HepG2 (cell line): Measurements from ENCODE around the gene RAD23A. TPM values are rescaled to one million over a fixed set of nuclear protein-coding genes. Genes with fewer than 3 reads are reported as not detected.

ENCODE experiments used
- CEBPZ ChIP-seq: IDR thresholded peaks from 2 replicates; pipeline ENCODE4 v1.6.1; 2012; ENCODE audit warnings: low read length, improper control_type of control experiment
- ISL2 ChIP-seq: sonication (generic); formaldehyde crosslinking; IDR thresholded peaks from 2 replicates; pipeline ENCODE4 v1.5.0; 2020; ENCODE audit warnings: missing genetic modification reagents
- NCOA2 ChIP-seq: sonication (generic); formaldehyde crosslinking; IDR thresholded peaks from 2 replicates; pipeline ENCODE4 v1.8.0; 2022; ENCODE audit warnings: inconsistent platforms
- NFE2L1 ChIP-seq: sonication (generic); formaldehyde crosslinking; IDR thresholded peaks from 2 replicates; pipeline ENCODE4 v1.4.0; 2020; ENCODE audit warnings: missing genetic modification reagents, mild to moderate bottlenecking, borderline replicate concordance
- RFX5 ChIP-seq: IDR thresholded peaks from 2 replicates; pipeline ENCODE4 v1.6.1; 2011; ENCODE audit warnings: low read depth, low read length, improper control_type of control experiment
- RORA ChIP-seq: sonication (generic); formaldehyde crosslinking; IDR thresholded peaks from 2 replicates; pipeline ENCODE4 v1.5.0; 2020; ENCODE audit warnings: mild to moderate bottlenecking, missing genetic modification reagents, moderate library complexity
- SRSF4 ChIP-seq: fragments of 200-400 bp; formaldehyde crosslinking; IDR thresholded peaks from one replicate; pipeline ENCODE4 v1.6.1; 2018; ENCODE audit warnings: mild to moderate bottlenecking, low read depth, low read length, moderate library complexity; ENCODE audit not compliant: poor library complexity, severe bottlenecking
- SSRP1 ChIP-seq: IDR thresholded peaks from 2 replicates; pipeline ENCODE4 v1.6.1; 2016; ENCODE audit warnings: control low read depth
- STAG1 ChIP-seq: sonication (generic); formaldehyde crosslinking; IDR thresholded peaks from 2 replicates; pipeline ENCODE4 v1.4.0; 2020; ENCODE audit warnings: missing genetic modification reagents
- THRA ChIP-seq: sonication (generic); formaldehyde crosslinking; IDR thresholded peaks from 2 replicates; pipeline ENCODE4 v1.4.0; 2020; ENCODE audit warnings: missing genetic modification reagents, borderline replicate concordance
- ZBTB10 ChIP-seq: sonication (generic); formaldehyde crosslinking; IDR thresholded peaks from 2 replicates; pipeline ENCODE4 v1.4.0; 2020; ENCODE audit warnings: missing genetic modification reagents, borderline replicate concordance
- ZBTB3 ChIP-seq: sonication (generic); formaldehyde crosslinking; IDR thresholded peaks from 2 replicates; pipeline ENCODE4 v1.4.0; 2020; ENCODE audit warnings: low read depth, mild to moderate bottlenecking, moderate library complexity, missing genetic modification reagents, borderline replicate concordance
- ZBTB42 ChIP-seq: sonication (generic); formaldehyde crosslinking; IDR thresholded peaks from 2 replicates; pipeline ENCODE4 v1.5.0; 2020; ENCODE audit warnings: mild to moderate bottlenecking, missing genetic modification reagents
- ZFY ChIP-seq: sonication (generic); formaldehyde crosslinking; IDR thresholded peaks from 2 replicates; pipeline ENCODE4 v1.4.0; 2020; ENCODE audit warnings: missing genetic modification reagents
- ZNF335 ChIP-seq: sonication (generic); formaldehyde crosslinking; IDR thresholded peaks from 2 replicates; pipeline ENCODE4 v1.4.0; 2020; ENCODE audit warnings: missing genetic modification reagents
- ZNF343 ChIP-seq: sonication (generic); formaldehyde crosslinking; IDR thresholded peaks from 2 replicates; pipeline ENCODE4 v1.4.0; 2020; ENCODE audit warnings: mild to moderate bottlenecking, missing genetic modification reagents
- ZNF446 ChIP-seq: sonication (generic); formaldehyde crosslinking; IDR thresholded peaks from 2 replicates; pipeline ENCODE4 v1.5.0; 2020; ENCODE audit warnings: mild to moderate bottlenecking, missing genetic modification reagents
- ZNF510 ChIP-seq: sonication (generic); formaldehyde crosslinking; IDR thresholded peaks from 2 replicates; pipeline ENCODE4 v1.4.0; 2020; ENCODE audit warnings: low read depth, mild to moderate bottlenecking, missing genetic modification reagents
- ZNF512B ChIP-seq: sonication (generic); formaldehyde crosslinking; IDR thresholded peaks from 2 replicates; pipeline ENCODE4 v1.5.1; 2020; ENCODE audit warnings: missing genetic modification reagents, mild to moderate bottlenecking, borderline replicate concordance
- polyA plus RNA-seq, 8 experiments: library from polyadenylated mRNA; depleted of rRNA in 3 of 8; stranded (reverse) in 7 of 8; unstranded in 1 of 8; fragments of >200 nt; fragmentation: Illumina TruSeq in 4 of 8; extraction: Trizol in 4 of 8; gene quantifications; 2 replicates each; pipeline versions ENCODE4 v1.2.1 to v1.2.3, GENCODE V29; 2011 to 2016; ENCODE audit warnings: low read depth in 4 of 8, missing spikeins in 1 of 8, mixed read lengths in 1 of 8; ENCODE audit not compliant: insufficient read depth in 1 of 8
- total RNA-seq, 5 experiments: library from RNA; depleted of rRNA; stranded (reverse); fragments of >200 nt; fragmentation: Illumina TruSeq; extraction: Trizol; gene quantifications; 2 replicates each; pipeline ENCODE4 v1.2.3, GENCODE V29; 2016; ENCODE audit warnings: low read depth in 1 of 5

Gene RAD23A
- total and polyA plus RNA-seq, 2 of the 13 experiments (the other 11 are each of a cell fraction or from before 2014, with no cell fraction given): 42.5 to 54.2 TPM

- no peak for TF ChIP-seq ZNF512B (CRISPR knock-in tag)
- TF ChIP-seq NCOA2: no peak
- no peak for TF ChIP-seq SRSF4
- no peak for TF ChIP-seq ZBTB42 (CRISPR knock-in tag)
- TF ChIP-seq ZNF510 (CRISPR knock-in tag): no peak
- TF ChIP-seq ISL2: peak; percentile 56; the same call in 1 of the 2 replicates
- no peak for TF ChIP-seq RORA (CRISPR knock-in tag)
- TF ChIP-seq ZNF343 (CRISPR knock-in tag): no peak
- peak; percentile 83 for TF ChIP-seq STAG1
- no peak for TF ChIP-seq RFX5
- no peak for TF ChIP-seq ZNF446 (CRISPR knock-in tag)
- TF ChIP-seq THRA (CRISPR knock-in tag): no peak
- no peak for TF ChIP-seq SSRP1 (CRISPR knock-in tag)
- TF ChIP-seq ZFY (CRISPR knock-in tag): peak; percentile 45; the same call in 1 of the 2 replicates
- TF ChIP-seq ZNF335: peak; percentile 81; the same call in 1 of the 2 replicates
- no peak for TF ChIP-seq CEBPZ
- no peak for TF ChIP-seq ZBTB3 (CRISPR knock-in tag)
- no peak for TF ChIP-seq ZBTB10
- no peak for TF ChIP-seq NFE2L1 (CRISPR knock-in tag)
Measured at GRCh38 chr19:12965017-12965811, 19.6 kb downstream of the RAD23A start (continued).
